GM19452 (cell line): ENCODE results near the gene ABCA2.

ENCODE experiments used
- ATAC-seq: cut with Tn5 transposase; IDR thresholded peaks from one replicate; pipeline ENCODE4 v1.9.1; 2021; ENCODE audit not compliant: unreplicated experiment

ABCA2 gene

GRCh38 chr9:136983656-136984314 is 44.3 kb downstream of the ABCA2 start:
- no peak for ATAC-seq

- no peak for ATAC-seq
These were observed 44.9 kb downstream of the ABCA2 start for GRCh38 chr9:136983167-136983566.

GRCh38 chr9:136982232-136983051 is 45.6 kb downstream of the ABCA2 start, which contains the start of gene LCNL1:
Gene LCNL1, plus strand, starts transcription at chr9:136982993. Its CDS starts 594 bp downstream, at chr9:136983587.
- no peak for ATAC-seq

GRCh38 chr9:136981588-136982231 is 46.3 kb downstream of the ABCA2 start:
- ATAC-seq: no peak

GRCh38 chr9:136980669-136981478 is 47.2 kb downstream of the ABCA2 start:
- no peak for ATAC-seq

- ATAC-seq: no peak
These were observed 48.1 kb downstream of the ABCA2 start for GRCh38 chr9:136979769-136980587.

- no peak for ATAC-seq
These were observed 49.0 kb downstream of the ABCA2 start for GRCh38 chr9:136978865-136979544.

GRCh38 chr9:136978073-136978864 is 49.8 kb downstream of the ABCA2 start:
- no peak for ATAC-seq

GRCh38 chr9:136977649-136978072 is 50.4 kb downstream of the ABCA2 start:
- ATAC-seq: no peak

GRCh38 chr9:136977223-136977622 is 50.8 kb downstream of the ABCA2 start, which contains the start of gene PTGDS:
Gene PTGDS, plus strand, starts transcription at chr9:136977504. Its CDS starts 75 bp downstream, at chr9:136977579.
- no peak for ATAC-seq

GRCh38 chr9:136975644-136976043 is 52.4 kb downstream of the ABCA2 start:
- no peak for ATAC-seq

- ATAC-seq: no peak
These were observed 53.1 kb downstream of the ABCA2 start for GRCh38 chr9:136974817-136975535.

GRCh38 chr9:136973618-136974617 is 54.1 kb downstream of the ABCA2 start:
- no peak for ATAC-seq

- no peak for ATAC-seq
These were observed 55.3 kb downstream of the ABCA2 start for GRCh38 chr9:136972743-136973142.

GRCh38 chr9:136972335-136972734 is 55.7 kb downstream of the ABCA2 start:
- ATAC-seq: no peak

GRCh38 chr9:136971746-136972145 is 56.3 kb downstream of the ABCA2 start:
- ATAC-seq: no peak

GRCh38 chr9:136970361-136970760 is 57.7 kb downstream of the ABCA2 start:
- ATAC-seq: no peak
